WTC11 (cell line): ENCODE measurements around the gene HARS2. TPM values are rescaled to one million over a fixed set of nuclear protein-coding genes. Genes with fewer than 3 reads are reported as not detected.
"Not testable (repeated sequence)": the region's sequence is repeated elsewhere in the genome, so short reads cannot be mapped to it uniquely, and the experiment has no call there.

Source experiments
- ATAC-seq: fragments of 200-7000 bp; cut with Tn5 transposase; 2 replicates; pipeline ENCODE4 v1.10.0; 2021; ENCODE audit warnings: mild to moderate bottlenecking, moderate library complexity
- CTCF ChIA-PET: fragments of 300-600 bp; sonication (Branson Sonifier 250); formaldehyde crosslinking; loops from one replicate; lab custom pipeline; 2021; ENCODE audit warnings: antibody characterized with exemption; lab: Charles Lee
- POLR2A ChIA-PET: fragments of 350-600 bp; sonication (Branson Sonifier 250); formaldehyde crosslinking; loops from one replicate; lab custom pipeline; 2021; ENCODE audit warnings: antibody characterized with exemption; lab: Charles Lee
- DNase-seq: peaks from one replicate; pipeline ENCODE4 v3.0.0; 2021; ENCODE audit warnings: low spot score
- H3K27ac Mint-ChIP-seq: 2 replicates; pipeline ENCODE4 v1.8.0; 2021; ENCODE audit warnings: mixed read lengths
- H3K27me3 Mint-ChIP-seq: 2 replicates; pipeline ENCODE4 v1.8.0; 2021; ENCODE audit warnings: low read depth, mild to moderate bottlenecking, moderate library complexity, mixed read lengths
- H3K36me3 Mint-ChIP-seq: 2 replicates; pipeline ENCODE4 v1.8.0; 2021; ENCODE audit warnings: mixed read lengths
- H3K4me1 Mint-ChIP-seq: 2 replicates; pipeline ENCODE4 v1.8.0; 2022; ENCODE audit warnings: mixed read lengths
- H3K4me3 Mint-ChIP-seq: 2 replicates; pipeline ENCODE4 v1.8.0; 2021; ENCODE audit warnings: mild to moderate bottlenecking, moderate library complexity, mixed read lengths
- H3K9me3 Mint-ChIP-seq: 2 replicates; pipeline ENCODE4 v1.8.0; 2021; ENCODE audit warnings: mixed read lengths
- AR ChIP-seq: fragments of 250-450 bp; sonication (Bioruptor Pico); IDR thresholded peaks from 2 replicates; pipeline ENCODE4 v1.9.0; 2021; ENCODE audit warnings: mild to moderate bottlenecking
- CREM ChIP-seq: sonication (generic); formaldehyde crosslinking; IDR thresholded peaks from 2 replicates; pipeline ENCODE4 v1.8.1; 2022; ENCODE audit warnings: mild to moderate bottlenecking, missing genetic modification reagents, moderate library complexity
- FOXJ3 ChIP-seq: sonication (generic); formaldehyde crosslinking; IDR thresholded peaks from 2 replicates; pipeline ENCODE4 v1.9.0; 2021; ENCODE audit warnings: missing genetic modification reagents, mild to moderate bottlenecking, borderline replicate concordance
- FOXP4 ChIP-seq: sonication (generic); formaldehyde crosslinking; IDR thresholded peaks from 2 replicates; pipeline ENCODE4 v1.8.0; 2022; ENCODE audit warnings: mild to moderate bottlenecking, missing genetic modification reagents
- GABPB1 ChIP-seq: sonication (generic); formaldehyde crosslinking; IDR thresholded peaks from 2 replicates; pipeline ENCODE4 v1.8.1; 2023; ENCODE audit warnings: mild to moderate bottlenecking, missing genetic modification reagents
- HMGXB4 ChIP-seq: sonication (generic); formaldehyde crosslinking; IDR thresholded peaks from 2 replicates; pipeline ENCODE4 v1.8.1; 2023; ENCODE audit warnings: mild to moderate bottlenecking, moderate library complexity, missing genetic modification reagents
- TCF7 ChIP-seq: sonication (generic); formaldehyde crosslinking; IDR thresholded peaks from 2 replicates; pipeline ENCODE4 v1.8.0; 2022; ENCODE audit warnings: mild to moderate bottlenecking, low read depth, missing genetic modification reagents, moderate library complexity
- ZNF232 ChIP-seq: sonication (generic); formaldehyde crosslinking; IDR thresholded peaks from 2 replicates; pipeline ENCODE4 v1.8.0; 2022; ENCODE audit warnings: mild to moderate bottlenecking, missing genetic modification reagents
- ZNF263 ChIP-seq: sonication (generic); formaldehyde crosslinking; IDR thresholded peaks from 2 replicates; pipeline ENCODE4 v1.8.1; 2022; ENCODE audit warnings: low read depth, mild to moderate bottlenecking, moderate library complexity, missing genetic modification reagents
- ZNF423 ChIP-seq: fragments of 250-450 bp; sonication (Bioruptor Pico); IDR thresholded peaks from 2 replicates; pipeline ENCODE4 v2.1.2; 2022; ENCODE audit warnings: mild to moderate bottlenecking, moderate library complexity
- total RNA-seq: library from RNA; stranded (reverse); gene quantifications from 3 replicates; pipeline ENCODE4 v1.2.3, GENCODE V29; 2021
- TF ChIP-seq, protein P1 (sequence below): sonication (generic); formaldehyde crosslinking; IDR thresholded peaks from 2 replicates; pipeline ENCODE4 v1.8.1; 2023; ENCODE audit warnings: mild to moderate bottlenecking, missing genetic modification reagents
- TF ChIP-seq, protein P2 (sequence below): sonication (generic); formaldehyde crosslinking; IDR thresholded peaks from 2 replicates; pipeline ENCODE4 v1.8.1; 2022; ENCODE audit warnings: low read depth, mild to moderate bottlenecking, moderate library complexity, missing genetic modification reagents, borderline replicate concordance
- TF ChIP-seq, protein P3 (sequence below): sonication (generic); formaldehyde crosslinking; IDR thresholded peaks from 2 replicates; pipeline ENCODE4 v1.8.1; 2022; ENCODE audit warnings: mild to moderate bottlenecking, moderate library complexity, missing genetic modification reagents
- TF ChIP-seq, protein P4 (sequence below): fragments of 250-450 bp; sonication (Bioruptor Pico); IDR thresholded peaks from 2 replicates; pipeline ENCODE4 v2.1.2; 2022; ENCODE audit warnings: mild to moderate bottlenecking, moderate library complexity

HARS2 gene
- total RNA-seq, 1 experiment from 2014 or later, result 28.9 TPM

- TF ChIP-seq, protein P1, sequence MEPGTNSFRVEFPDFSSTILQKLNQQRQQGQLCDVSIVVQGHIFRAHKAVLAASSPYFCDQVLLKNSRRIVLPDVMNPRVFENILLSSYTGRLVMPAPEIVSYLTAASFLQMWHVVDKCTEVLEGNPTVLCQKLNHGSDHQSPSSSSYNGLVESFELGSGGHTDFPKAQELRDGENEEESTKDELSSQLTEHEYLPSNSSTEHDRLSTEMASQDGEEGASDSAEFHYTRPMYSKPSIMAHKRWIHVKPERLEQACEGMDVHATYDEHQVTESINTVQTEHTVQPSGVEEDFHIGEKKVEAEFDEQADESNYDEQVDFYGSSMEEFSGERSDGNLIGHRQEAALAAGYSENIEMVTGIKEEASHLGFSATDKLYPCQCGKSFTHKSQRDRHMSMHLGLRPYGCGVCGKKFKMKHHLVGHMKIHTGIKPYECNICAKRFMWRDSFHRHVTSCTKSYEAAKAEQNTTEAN (CRISPR knock-in tag), result no peak
- TF ChIP-seq HMGXB4, result no peak
- 0 out of 2 replicates have a peak, but pooled peaks have one; percentile 41 for TF ChIP-seq GABPB1 (CRISPR knock-in tag)
- TF ChIP-seq, all 79 proteins: peak for 5
These were observed 9.2 kb downstream of the HARS2 start, which contains the start of gene ZMAT2 (continued) for GRCh38 chr5:140700177-140701144.

- Mint-ChIP-seq H3K9me3 (no peaks in the 10 kb centered on the region), H3K27ac (no peak overlapping the region), H3K36me3 (peaks cover 29% of the 10 kb centered on the region)
- CTCF ChIA-PET, result interaction anchor here (0.5 kb wide), 1 partner anchor 13 kb away, joined by 3 read pairs; no protein-coding TSS in a partner anchor
- TF ChIP-seq FOXP4 (no peak), ZNF423 (CRISPR knock-in tag) (no peak), CREM (CRISPR knock-in tag) (no peak), TCF7 (no peak), FOXJ3 (CRISPR knock-in tag) (no peak), ZNF263 (CRISPR knock-in tag) (no peak), ZNF232 (CRISPR knock-in tag) (no peak), AR (CRISPR knock-in tag) (no peak)
- TF ChIP-seq, protein P2, sequence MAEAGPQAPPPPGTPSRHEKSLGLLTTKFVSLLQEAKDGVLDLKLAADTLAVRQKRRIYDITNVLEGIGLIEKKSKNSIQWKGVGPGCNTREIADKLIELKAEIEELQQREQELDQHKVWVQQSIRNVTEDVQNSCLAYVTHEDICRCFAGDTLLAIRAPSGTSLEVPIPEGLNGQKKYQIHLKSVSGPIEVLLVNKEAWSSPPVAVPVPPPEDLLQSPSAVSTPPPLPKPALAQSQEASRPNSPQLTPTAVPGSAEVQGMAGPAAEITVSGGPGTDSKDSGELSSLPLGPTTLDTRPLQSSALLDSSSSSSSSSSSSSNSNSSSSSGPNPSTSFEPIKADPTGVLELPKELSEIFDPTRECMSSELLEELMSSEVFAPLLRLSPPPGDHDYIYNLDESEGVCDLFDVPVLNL (CRISPR knock-in tag), result no peak
- TF ChIP-seq, protein P3, sequence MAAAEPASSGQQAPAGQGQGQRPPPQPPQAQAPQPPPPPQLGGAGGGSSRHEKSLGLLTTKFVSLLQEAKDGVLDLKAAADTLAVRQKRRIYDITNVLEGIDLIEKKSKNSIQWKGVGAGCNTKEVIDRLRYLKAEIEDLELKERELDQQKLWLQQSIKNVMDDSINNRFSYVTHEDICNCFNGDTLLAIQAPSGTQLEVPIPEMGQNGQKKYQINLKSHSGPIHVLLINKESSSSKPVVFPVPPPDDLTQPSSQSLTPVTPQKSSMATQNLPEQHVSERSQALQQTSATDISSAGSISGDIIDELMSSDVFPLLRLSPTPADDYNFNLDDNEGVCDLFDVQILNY, result no peak
- TF ChIP-seq, protein P4, sequence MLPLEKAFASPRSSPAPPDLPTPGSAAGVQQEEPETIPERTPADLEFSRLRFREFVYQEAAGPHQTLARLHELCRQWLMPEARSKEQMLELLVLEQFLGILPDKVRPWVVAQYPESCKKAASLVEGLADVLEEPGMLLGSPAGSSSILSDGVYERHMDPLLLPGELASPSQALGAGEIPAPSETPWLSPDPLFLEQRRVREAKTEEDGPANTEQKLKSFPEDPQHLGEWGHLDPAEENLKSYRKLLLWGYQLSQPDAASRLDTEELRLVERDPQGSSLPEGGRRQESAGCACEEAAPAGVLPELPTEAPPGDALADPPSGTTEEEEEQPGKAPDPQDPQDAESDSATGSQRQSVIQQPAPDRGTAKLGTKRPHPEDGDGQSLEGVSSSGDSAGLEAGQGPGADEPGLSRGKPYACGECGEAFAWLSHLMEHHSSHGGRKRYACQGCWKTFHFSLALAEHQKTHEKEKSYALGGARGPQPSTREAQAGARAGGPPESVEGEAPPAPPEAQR (CRISPR knock-in tag), result no peak
- TF ChIP-seq, all 79 proteins: peak for 0
- ATAC-seq (no peak), DNase-seq (no peak)
- POLR2A ChIA-PET, result no interaction called here
- Mint-ChIP-seq H3K4me3 (no peak overlapping the region), H3K4me1 (peaks cover 4% of the 10 kb centered on the region; the same call in 1 of the 2 replicates), H3K27me3 (no peaks in the 10 kb centered on the region)
These were observed 16.6 kb downstream of the HARS2 start for GRCh38 chr5:140707812-140708211.

GRCh38 chr5:140708787-140709186, 17.5 kb downstream of the HARS2 start:
- DNase-seq, ATAC-seq, H3K27me3 Mint-ChIP-seq, H3K27ac Mint-ChIP-seq, H3K4me1 Mint-ChIP-seq, CTCF ChIA-PET, H3K9me3 Mint-ChIP-seq, H3K4me3 Mint-ChIP-seq: not testable (repeated sequence)
- peaks cover 19% of the 10 kb centered on the region for H3K36me3 Mint-ChIP-seq
- POLR2A ChIA-PET, result interaction anchor here (1.2 kb wide), 1 partner anchor 9 kb away, joined by 3 read pairs; the partner anchor contains the start of gene ZMAT2
